Measurements from ENCODE around the gene PRKCD.

DNA sequence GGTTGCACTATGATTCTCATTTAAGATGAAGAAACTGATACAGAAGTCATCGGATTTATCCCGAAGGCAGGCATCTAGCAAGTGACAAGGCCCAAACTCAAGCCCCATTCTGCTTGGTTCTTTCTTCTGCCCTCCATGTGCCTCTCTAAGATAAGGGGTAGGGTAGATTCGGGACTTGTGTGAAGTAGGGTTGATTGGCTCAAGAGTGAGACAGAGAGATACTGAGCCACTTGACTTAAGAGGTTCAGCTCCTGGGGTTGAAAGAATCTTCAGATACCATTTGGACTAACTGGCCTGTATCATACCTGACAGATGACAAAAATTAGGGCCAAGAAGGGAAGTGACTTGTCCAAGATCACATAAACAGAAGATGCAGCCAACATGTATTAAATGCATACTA is 31.7 kb upstream of the PRKCD start:
- TF ChIP-seq BHLHE40 (IDR thresholded peaks at IDR 0.05; ENCODE audit: borderline replicate concordance), result no peak
- TF ChIP-seq FOXA1 (IDR thresholded peaks at IDR 0.05), result no peak
- no peak for TF ChIP-seq SP1 (IDR thresholded peaks at IDR 0.05)
- no peak for TF ChIP-seq TARDBP (IDR thresholded peaks at IDR 0.05)
